ENCODE data around the gene FTSJ1.

DNA sequence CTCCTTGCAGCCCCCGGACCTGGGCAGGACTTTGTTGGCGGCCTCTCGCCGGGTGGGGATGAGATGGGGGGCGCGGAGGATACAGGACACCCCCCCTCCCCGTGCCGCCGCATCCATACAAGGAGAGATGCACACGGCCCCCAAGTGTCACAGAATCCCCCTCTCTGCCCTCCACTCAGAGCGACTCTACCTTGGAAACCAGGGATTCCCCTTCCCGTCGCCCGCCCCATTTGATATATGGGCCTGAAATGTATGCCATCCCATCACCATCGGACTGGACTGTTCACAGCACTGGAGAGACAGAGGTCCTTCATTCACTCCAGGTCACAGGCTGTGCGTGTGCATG, 33.2 kb downstream of the FTSJ1 start:
- TF ChIP-seq, protein P1, sequence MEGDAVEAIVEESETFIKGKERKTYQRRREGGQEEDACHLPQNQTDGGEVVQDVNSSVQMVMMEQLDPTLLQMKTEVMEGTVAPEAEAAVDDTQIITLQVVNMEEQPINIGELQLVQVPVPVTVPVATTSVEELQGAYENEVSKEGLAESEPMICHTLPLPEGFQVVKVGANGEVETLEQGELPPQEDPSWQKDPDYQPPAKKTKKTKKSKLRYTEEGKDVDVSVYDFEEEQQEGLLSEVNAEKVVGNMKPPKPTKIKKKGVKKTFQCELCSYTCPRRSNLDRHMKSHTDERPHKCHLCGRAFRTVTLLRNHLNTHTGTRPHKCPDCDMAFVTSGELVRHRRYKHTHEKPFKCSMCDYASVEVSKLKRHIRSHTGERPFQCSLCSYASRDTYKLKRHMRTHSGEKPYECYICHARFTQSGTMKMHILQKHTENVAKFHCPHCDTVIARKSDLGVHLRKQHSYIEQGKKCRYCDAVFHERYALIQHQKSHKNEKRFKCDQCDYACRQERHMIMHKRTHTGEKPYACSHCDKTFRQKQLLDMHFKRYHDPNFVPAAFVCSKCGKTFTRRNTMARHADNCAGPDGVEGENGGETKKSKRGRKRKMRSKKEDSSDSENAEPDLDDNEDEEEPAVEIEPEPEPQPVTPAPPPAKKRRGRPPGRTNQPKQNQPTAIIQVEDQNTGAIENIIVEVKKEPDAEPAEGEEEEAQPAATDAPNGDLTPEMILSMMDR (conservative IDR thresholded peaks at IDR 0.05; ENCODE audit: low read depth, low read length) = no peak
- no peak for TF ChIP-seq EZH2 (IDR thresholded peaks at IDR 0.05; ENCODE audit: borderline replicate concordance, low read depth, low read length, poor library complexity, severe bottlenecking)

All from A673 (cell line).